SK-N-SH treated with all-trans-retinoic acid at 6 μM for 48 hours (cell line): ENCODE data around the gene CREB1.

ENCODE experiments used
- ARNTL ChIP-seq: fragments of 450-650 bp; formaldehyde crosslinking; IDR thresholded peaks from 2 replicates; pipeline ENCODE4 v1.5.0; 2020; ENCODE audit warnings: low read depth, mild to moderate bottlenecking, moderate library complexity, borderline replicate concordance
- CSDC2 ChIP-seq: fragments of 250-450 bp; sonication (Bioruptor Pico); IDR thresholded peaks from 2 replicates; pipeline ENCODE4 v1.5.0; 2020; ENCODE audit warnings: mild to moderate bottlenecking, moderate library complexity
- ESRRG ChIP-seq: fragments of 250-450 bp; sonication (Bioruptor Pico); IDR thresholded peaks from 2 replicates; pipeline ENCODE4 v1.6.1; 2021; ENCODE audit warnings: mild to moderate bottlenecking
- OSR1 ChIP-seq: fragments of 250-450 bp; sonication (Bioruptor Pico); IDR thresholded peaks from 2 replicates; pipeline ENCODE4 v1.8.0; 2022; ENCODE audit warnings: moderate library complexity, mild to moderate bottlenecking, inconsistent platforms
- ZC3H10 ChIP-seq: fragments of 250-450 bp; sonication (Bioruptor Pico); IDR thresholded peaks from 2 replicates; pipeline ENCODE4 v1.5.1; 2021; ENCODE audit warnings: mild to moderate bottlenecking, moderate library complexity
- ZFP3 ChIP-seq: fragments of 250-450 bp; sonication (Bioruptor Pico); IDR thresholded peaks from 2 replicates; pipeline ENCODE4 v1.5.0; 2020; ENCODE audit warnings: mild to moderate bottlenecking, moderate library complexity
- TF ChIP-seq, protein P1 (sequence below): fragments of 250-450 bp; sonication (Bioruptor Pico); IDR thresholded peaks from 2 replicates; pipeline ENCODE4 v1.8.0; 2020; ENCODE audit warnings: mild to moderate bottlenecking, moderate library complexity, borderline replicate concordance
- TF ChIP-seq, protein P2 (sequence below): fragments of 250-450 bp; sonication (Bioruptor Pico); IDR thresholded peaks from 2 replicates; pipeline ENCODE4 v1.5.1; 2021; ENCODE audit warnings: mild to moderate bottlenecking, moderate library complexity
- TF ChIP-seq, protein P3 (sequence below): fragments of 250-450 bp; sonication (Bioruptor Pico); IDR thresholded peaks from 2 replicates; pipeline ENCODE4 v1.5.1; 2020; ENCODE audit warnings: low read depth, mild to moderate bottlenecking, moderate library complexity
- TF ChIP-seq, protein P4 (sequence below): fragments of 250-450 bp; sonication (Bioruptor Pico); IDR thresholded peaks from 2 replicates; pipeline ENCODE4 v1.5.0; 2020; ENCODE audit warnings: mild to moderate bottlenecking, moderate library complexity

DNA sequence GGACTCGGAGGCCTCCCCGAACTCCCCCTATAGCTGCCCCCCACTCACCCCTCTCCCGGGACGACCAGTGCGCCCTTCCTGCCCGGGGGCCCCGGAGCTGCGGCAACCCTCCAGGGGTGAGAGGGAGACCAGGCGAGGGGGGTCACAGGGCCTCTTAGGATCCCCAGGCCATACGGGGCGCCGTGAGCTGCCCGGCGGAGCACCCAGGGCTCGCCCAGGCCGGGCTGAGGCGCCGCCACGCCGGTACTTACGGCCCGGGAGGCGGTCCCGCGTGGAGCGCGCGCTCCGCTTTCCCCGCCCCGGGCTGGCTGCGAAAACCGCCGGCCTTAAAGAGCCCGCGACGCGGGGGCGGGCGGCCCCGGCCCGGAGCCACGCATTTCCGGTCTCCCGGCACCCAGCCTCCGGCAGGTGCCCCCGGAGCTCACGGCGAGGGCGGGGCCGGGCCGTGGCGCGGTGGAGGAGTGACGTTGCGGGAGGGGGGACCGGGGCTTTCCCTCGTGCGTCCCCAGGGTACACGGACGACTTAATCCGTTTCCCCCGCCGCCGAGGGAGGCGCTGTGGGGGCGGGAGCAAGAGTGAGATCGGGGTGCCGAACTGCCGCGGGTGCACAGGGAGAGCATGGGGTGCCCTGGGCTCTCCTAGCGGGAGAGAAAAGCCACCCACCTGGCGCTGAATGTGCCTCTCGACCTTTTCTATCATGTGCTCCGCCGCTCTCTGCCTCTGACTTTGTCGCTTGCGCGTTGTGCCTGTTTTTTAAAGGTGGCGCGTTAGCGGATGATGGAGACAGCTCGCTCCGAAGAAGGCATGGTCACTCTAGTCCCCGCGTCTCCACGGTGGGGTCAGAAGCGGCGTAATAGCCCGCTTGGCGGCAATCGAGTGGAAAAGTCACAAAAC is 95.5 kb downstream of the CREB1 start, which contains the start of gene METTL21A:
- TF ChIP-seq, protein P1, sequence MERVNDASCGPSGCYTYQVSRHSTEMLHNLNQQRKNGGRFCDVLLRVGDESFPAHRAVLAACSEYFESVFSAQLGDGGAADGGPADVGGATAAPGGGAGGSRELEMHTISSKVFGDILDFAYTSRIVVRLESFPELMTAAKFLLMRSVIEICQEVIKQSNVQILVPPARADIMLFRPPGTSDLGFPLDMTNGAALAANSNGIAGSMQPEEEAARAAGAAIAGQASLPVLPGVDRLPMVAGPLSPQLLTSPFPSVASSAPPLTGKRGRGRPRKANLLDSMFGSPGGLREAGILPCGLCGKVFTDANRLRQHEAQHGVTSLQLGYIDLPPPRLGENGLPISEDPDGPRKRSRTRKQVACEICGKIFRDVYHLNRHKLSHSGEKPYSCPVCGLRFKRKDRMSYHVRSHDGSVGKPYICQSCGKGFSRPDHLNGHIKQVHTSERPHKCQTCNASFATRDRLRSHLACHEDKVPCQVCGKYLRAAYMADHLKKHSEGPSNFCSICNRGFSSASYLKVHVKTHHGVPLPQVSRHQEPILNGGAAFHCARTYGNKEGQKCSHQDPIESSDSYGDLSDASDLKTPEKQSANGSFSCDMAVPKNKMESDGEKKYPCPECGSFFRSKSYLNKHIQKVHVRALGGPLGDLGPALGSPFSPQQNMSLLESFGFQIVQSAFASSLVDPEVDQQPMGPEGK, result peak; percentile 65; the same call in 1 of the 2 replicates
- TF ChIP-seq OSR1 (CRISPR knock-in tag), result no peak
- TF ChIP-seq ESRRG (CRISPR knock-in tag), result no peak
- no peak for TF ChIP-seq ZFP3
- TF ChIP-seq, protein P2, sequence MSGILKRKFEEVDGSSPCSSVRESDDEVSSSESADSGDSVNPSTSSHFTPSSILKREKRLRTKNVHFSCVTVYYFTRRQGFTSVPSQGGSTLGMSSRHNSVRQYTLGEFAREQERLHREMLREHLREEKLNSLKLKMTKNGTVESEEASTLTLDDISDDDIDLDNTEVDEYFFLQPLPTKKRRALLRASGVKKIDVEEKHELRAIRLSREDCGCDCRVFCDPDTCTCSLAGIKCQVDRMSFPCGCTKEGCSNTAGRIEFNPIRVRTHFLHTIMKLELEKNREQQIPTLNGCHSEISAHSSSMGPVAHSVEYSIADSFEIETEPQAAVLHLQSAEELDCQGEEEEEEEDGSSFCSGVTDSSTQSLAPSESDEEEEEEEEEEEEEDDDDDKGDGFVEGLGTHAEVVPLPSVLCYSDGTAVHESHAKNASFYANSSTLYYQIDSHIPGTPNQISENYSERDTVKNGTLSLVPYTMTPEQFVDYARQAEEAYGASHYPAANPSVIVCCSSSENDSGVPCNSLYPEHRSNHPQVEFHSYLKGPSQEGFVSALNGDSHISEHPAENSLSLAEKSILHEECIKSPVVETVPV (CRISPR knock-in tag), result no peak
- TF ChIP-seq, protein P3, sequence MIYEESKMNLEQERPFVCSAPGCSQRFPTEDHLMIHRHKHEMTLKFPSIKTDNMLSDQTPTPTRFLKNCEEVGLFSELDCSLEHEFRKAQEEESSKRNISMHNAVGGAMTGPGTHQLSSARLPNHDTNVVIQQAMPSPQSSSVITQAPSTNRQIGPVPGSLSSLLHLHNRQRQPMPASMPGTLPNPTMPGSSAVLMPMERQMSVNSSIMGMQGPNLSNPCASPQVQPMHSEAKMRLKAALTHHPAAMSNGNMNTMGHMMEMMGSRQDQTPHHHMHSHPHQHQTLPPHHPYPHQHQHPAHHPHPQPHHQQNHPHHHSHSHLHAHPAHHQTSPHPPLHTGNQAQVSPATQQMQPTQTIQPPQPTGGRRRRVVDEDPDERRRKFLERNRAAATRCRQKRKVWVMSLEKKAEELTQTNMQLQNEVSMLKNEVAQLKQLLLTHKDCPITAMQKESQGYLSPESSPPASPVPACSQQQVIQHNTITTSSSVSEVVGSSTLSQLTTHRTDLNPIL (CRISPR knock-in tag), result no peak
- TF ChIP-seq ARNTL (CRISPR knock-in tag), result no peak
- no peak for TF ChIP-seq CSDC2
- no peak for TF ChIP-seq ZC3H10
- TF ChIP-seq, protein P4, sequence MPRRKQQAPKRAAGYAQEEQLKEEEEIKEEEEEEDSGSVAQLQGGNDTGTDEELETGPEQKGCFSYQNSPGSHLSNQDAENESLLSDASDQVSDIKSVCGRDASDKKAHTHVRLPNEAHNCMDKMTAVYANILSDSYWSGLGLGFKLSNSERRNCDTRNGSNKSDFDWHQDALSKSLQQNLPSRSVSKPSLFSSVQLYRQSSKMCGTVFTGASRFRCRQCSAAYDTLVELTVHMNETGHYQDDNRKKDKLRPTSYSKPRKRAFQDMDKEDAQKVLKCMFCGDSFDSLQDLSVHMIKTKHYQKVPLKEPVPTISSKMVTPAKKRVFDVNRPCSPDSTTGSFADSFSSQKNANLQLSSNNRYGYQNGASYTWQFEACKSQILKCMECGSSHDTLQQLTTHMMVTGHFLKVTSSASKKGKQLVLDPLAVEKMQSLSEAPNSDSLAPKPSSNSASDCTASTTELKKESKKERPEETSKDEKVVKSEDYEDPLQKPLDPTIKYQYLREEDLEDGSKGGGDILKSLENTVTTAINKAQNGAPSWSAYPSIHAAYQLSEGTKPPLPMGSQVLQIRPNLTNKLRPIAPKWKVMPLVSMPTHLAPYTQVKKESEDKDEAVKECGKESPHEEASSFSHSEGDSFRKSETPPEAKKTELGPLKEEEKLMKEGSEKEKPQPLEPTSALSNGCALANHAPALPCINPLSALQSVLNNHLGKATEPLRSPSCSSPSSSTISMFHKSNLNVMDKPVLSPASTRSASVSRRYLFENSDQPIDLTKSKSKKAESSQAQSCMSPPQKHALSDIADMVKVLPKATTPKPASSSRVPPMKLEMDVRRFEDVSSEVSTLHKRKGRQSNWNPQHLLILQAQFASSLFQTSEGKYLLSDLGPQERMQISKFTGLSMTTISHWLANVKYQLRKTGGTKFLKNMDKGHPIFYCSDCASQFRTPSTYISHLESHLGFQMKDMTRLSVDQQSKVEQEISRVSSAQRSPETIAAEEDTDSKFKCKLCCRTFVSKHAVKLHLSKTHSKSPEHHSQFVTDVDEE (CRISPR knock-in tag), result peak; percentile 16; the same call in 1 of the 2 replicates
